OCI-M2 (cell line): Measurements from ENCODE around the gene OVOL1.

Experiments used
- DNase-seq: peaks from one replicate; lab custom pipeline; 2025; ENCODE audit not compliant: unreplicated experiment; lab: John Stamatoyannopoulos, UW

OVOL1 gene

DNA sequence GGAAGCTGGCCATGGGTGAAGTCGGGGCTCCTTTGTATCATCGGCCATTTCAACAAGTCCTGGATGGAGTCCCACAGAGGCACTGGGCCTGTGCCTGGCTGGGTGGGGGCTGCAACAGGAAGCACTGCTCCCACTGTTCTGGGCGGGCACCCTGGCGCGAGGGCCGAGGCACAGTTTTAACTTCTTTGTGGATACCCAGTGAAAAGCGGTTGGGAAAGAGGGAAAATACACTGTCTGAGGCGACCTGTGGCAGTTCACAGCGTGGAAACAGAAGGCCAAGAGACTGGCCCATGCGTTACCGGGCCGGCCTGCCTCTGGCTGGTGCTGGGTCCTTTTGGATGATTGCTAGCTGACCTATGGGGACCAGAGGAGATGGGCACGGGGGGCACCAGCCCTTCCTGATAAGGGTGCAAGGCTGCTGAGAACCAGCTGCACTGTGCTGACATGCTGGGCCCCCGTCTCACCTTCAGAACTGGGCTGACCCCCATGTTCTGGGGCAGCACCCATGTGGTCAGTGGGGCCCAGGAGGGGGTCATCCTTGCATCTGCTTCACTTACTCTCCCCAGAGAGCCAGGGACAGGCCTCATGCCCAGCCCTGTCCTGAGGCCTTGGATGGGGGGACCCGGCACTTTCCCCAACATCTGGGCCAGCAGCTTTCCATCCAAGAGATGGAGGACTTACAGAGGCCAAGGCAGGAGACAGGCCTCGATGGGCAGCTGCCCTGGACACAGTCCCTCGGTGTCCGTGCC lies 4.2 kb downstream of the OVOL1 start:
- DNase-seq: no peak

DNA sequence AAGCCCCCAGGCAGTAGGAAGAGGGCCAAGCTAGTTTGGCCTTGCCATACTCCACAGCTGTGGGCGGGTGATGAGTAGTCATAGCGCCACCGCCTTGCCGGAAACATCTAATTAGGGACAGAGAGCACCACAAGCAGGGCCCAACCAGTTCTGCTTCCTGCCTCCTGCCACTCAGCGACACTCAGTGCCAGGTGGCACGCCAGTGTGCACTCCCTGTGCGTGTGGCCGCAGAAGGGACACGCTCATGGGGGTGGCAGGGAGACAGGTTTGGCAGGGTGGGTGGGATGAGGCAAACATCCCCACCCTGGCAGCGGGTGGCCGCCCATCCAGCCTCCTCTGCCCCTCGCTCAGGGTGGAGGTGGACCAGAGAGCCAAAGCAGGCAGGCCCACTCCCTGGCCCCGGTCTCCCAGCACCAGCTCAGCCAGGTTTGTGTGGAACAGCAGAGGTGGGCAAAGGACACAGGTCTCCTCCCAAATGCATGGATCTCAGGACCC lies 4.9 kb downstream of the OVOL1 start:
- DNase-seq: no peak

DNA sequence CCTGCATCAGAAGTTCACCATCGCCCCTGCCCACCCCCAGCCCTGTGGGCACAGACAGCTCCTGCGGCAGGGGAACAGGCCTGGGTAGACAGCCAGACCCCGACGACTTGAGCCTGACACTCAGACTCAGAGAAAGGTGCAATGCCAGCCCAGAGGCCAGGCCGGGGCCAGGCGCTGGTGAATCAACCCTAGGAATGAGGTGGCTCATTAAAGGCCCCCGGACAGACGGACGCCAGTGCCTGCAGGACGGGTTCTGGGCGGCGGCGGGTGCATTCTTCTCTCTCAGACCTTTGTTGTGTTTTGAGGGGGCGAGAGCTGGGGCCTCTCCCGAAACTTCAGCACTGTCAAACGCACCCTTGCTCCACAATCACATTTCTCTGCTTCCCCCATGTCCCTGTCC lies 5.6 kb downstream of the OVOL1 start:
- no peak for DNase-seq

DNA sequence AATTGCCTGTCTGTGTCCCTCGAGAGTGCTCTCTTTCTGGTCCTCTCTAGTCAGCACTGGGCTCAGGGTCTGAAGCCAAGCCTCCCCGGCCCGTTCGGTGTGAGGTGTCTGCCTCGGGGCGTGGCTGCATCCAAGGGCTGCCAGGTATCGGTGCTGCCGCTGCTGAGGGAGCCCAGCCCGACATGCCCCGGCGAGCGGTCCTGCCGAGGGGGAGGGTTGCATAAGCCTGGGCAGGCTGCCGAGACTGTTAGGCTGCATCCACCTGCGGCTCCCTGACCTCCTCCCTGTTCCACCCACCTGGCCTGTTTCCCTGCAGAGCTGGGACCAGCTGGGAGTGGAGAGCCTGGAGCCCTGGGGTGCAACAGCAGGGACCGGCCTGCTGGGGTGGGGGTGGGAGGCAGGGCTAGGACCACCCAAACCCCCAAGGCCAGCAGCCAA lies 6.3 kb downstream of the OVOL1 start:
- DNase-seq: no peak

DNA sequence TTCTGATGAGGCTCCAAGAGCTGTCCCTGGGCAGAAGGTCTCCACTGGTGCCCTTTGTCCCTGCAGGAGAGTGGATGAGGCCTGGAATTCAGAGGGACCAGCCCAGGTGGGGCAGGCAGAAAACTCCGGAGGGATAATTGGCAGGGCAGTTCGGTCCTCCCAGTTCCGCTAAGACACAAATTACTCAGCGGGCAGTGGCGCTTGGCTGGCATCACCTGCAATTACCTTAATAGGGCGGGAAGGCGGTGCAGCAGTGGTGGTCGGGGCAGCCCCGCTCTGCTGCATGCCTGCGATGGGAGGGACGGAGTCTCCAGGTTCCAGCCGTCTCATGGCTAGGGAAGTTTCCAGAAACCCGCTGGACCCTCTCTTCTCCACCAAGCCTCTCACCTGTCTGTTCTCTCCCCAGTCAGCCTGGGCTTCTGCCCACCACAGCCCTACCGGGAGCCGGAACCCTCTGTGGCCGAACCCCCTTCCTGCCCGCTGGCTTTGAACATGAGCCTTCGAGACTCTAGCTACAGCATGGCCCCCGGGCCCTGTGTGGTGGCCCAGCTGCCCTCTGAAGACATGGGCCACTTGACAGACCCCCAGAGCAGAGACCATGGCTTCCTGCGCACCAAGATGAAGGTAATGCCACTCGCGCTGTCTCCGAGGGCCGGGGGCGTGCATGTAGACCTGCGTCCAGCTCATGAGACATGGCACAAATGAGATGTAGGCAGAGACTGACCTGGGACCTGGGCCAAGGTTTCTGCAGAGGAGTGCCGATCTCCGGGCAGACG lies 7.0 kb downstream of the OVOL1 start:
- no peak for DNase-seq

DNA sequence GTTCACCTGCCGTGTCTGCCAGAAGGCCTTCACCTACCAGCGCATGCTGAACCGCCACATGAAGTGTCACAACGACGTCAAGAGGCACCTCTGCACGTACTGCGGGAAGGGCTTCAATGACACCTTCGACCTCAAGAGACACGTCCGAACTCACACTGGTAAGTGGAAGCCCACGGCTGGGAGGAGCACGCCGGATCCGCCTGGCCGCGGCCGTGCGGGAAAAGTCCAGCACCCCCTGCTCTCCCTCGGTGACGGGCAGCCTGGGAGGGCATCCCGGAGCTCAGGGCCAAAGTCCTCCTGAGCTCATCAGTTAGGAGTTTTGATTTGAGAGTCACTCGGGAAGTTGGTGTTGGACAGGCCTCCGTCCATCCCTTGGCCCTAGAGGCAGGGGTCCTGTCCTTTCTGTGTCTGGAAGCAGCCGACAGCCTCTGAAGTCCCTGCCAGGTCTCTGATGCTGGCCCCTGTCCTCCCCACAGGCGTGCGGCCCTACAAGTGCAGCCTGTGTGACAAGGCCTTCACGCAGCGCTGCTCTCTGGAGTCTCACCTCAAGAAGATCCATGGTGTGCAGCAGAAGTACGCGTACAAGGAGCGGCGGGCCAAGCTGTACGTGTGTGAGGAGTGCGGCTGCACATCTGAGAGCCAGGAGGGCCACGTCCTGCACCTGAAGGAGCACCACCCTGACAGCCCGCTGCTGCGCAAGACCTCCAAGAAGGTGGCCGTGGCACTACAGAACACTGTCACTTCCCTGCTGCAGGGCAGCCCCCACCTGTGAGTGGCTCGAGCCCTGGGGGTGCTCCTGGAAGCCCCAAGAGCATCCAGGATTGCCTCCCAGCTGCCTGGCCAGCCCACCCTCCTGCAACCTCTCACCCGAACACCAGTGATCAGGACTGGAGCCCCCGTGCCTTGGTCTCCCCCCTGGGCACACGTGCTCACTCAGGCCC lies 8.0 kb downstream of the OVOL1 start:
- DNase-seq: no peak

DNA sequence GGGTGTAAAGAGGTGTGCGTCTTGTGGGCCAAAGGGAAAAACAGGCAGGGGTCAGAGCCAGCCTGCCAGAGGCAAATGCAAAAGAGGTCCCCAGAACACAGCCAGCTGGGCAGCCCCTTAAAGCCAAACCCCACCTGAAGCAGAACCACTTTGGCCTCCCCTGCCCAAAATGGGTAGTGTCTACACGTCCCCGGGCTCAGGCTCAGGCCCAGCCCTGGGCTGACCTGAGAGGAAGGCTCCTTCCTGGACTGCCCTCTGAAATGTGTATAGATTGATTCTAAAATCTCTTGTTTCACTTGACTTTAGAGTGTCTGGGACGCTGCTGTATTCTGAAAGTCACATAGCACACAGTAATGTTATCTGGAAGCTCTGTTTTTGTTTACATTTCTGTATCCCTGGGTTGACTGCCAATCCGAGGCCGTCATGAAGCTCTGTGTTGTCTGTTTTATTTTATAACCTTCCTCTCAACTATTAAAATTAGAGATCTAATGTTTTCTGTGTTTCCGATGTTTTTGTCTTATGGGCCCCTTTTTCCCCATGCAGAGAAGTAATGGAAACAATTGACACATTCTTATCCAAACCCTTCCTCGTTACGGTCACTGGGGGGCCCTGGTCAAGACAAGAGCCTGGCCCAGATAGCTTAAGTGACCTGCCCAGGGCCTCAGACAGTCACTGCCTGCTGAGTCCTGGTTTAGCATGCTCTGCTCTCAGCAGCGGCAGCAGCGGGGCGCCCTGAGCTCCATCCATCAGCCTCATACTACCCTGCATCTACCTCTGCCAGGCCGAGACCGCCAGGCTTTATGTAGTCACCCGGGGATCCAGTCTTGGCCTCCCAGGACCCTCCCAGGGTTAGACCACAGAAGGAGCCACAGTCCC lies 10.1 kb downstream of the OVOL1 start:
- no peak for DNase-seq

DNA sequence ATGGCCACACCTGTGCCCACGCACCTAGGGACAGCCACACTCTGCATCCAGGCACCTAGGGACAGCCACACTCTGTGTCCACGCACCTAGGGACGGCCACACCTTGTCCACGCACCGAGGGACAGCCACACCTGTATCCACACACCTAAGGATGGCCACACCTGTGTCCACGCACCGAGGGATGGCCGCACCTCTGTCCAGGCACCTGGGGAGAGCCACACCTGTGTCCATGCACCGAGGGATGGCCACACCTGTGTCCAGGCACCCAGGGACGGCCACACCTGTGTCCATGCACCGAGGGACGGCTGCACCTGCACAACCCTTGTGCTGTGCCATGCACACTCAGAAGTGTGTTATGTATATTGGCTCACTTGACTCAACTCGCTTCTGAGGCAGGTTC lies 10.8 kb downstream of the OVOL1 start:
- DNase-seq: no peak

DNA sequence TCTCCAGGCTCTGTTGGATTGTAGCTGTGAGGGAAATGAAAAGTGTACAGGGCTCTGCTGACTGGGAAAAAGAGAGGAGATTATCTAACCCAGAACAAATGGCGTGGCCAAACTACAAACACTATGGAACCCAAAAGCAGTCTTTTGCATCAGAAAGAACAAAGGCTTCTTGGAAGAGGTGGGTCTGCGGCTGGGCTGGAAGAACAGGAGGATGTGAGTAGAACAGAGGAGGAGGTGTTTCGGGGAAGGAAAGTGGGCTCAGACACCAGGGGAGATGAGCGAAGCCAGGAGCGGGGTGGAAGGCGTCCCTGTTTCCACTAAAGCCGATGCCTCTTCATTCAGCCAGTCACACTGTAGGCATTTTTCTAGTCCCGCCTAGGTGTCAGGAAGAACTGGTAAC lies 12.0 kb downstream of the OVOL1 start:
- DNase-seq: no peak

DNA sequence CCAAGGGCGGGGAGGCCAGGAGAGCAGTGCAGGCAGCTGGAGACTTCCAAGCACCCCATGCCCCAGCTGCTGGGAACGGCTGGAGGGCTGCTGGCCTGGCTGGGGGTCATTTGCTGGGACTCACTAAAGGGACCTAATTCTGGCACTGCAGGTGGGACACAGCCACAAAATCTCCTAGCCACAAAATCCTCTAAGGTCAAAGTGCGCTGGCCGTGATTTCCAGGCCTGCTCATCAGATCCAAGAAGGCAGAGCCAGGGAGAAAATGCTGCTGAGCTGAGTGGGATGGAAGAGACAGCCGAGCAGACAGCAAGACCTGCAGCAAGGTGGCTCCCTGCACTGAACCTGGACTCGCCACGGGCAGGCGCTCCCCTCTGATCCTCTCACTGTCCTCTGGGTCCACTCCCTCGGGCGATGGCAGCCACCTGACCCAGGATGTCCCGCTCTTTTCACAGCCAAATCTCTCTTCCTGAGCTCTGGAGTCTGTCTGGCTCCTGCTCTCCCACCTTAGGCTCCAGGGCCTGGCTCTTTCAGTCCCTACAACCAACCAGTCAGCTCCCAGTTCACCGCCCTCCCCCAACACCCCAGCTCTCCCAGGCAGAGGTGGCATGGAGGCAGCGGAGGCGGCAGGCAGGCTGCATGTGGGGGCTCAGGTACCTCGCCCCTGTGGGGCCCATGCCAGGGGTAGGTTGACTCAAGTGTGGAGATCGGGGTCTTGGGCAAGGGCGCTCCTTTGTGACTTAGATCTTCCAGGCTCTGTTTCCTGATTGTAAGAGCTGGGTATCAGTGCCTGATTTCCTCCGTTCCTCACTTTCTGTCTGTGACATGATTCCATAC lies 14.5 kb downstream of the OVOL1 start:
- no peak for DNase-seq

DNA sequence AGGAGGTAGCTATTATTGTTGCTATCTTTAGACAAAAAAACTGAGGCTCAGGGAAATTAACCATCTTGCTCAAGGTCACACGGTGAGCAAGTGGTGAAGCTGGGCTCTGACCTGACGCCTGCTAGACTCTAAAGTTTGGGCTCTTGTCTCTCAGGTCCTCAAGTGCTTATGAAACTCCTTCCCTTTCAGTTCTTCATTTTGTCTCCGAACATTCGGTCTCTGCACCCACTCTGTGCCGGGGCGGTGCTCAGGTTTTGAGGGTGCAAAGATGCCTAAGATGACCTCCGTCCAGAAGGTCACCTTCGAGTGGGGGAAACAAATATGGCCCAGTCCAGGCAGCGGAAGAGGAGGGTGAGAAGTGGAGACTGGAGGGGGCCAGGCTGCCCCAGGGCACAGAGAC lies 16.0 kb downstream of the OVOL1 start:
- DNase-seq: no peak

DNA sequence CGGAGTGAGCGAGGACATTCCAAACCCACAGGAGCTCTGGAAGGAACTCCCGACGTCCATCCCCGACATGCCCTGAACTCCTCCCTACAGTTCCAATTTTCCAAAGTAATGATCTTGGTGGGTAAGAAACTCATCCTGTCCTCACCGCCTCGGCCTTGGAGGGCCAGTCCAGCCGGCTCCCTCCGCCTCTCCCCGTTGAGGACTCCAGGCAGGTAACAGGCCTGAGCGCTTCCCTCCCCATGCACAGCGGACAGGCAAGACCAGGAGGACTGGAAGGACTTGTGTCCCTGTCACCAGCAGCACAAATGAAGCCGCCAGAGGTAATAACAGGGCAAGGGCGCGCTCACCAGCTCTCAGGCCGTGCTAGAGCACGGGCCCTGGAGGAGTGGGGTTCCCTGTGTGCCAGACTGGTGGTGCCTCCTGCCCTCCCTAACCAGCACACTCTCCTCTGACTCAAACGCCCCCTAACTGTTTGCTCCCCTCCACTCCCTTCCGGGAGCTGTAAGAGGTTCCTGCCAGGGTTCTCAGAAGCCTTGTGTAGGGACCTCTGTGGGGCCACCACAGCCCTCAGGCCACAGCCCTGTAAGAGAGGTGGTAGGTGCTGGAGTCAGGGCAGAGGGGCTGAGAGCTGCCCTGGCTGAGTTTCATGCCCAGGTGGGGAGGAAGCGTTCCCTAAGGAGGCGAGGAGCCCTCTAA lies 17.1 kb downstream of the OVOL1 start:
- DNase-seq: no peak

DNA sequence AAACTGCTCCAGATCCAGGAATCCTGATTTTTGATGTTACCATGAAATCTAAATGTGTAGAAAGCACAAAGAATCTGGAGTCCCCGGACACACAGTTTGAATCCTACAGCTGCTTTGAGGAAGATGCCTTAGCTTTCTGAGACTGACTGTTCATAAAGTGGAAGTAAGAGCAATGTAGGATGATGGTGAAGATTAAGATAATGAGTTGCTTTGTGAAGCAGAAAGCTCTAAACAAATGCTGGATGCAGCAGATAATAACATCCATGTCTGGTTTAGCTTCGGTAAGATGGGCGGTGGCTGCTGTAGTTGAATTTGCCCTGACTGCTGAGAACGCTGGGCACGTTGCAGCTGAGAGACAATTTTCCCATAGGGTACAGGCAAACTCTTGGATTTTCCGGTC lies 20.1 kb downstream of the OVOL1 start:
- DNase-seq: peak; percentile 22

DNA sequence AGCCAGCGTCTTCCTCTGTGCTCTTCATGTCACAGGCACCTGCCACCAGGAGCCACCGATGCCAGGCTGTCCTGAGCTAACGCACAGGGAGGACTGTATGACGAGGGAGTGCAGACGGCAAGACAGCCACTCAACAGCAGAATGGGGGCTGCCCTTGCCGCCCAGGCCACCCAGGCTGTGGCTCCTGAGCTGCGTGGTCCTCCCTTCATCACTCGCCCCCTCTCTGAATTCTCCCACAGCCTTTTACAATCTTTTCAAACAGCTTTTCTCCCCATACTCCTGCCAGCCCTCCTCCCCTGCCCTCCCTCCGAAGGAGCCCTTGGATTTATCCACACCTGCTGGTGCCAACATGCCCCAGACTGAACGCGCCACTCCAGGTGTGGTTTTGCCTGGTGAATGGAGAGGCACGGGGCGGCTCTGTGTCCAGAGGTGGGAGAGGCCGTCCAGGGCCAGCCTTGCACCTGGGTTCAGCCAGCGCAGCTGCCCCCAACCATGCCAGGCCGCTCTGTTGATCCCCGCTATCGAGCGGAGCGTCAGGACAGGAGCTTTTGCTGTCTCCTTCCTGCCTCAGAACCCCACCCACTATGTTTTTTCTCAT lies 22.0 kb downstream of the OVOL1 start:
- DNase-seq: no peak

DNA sequence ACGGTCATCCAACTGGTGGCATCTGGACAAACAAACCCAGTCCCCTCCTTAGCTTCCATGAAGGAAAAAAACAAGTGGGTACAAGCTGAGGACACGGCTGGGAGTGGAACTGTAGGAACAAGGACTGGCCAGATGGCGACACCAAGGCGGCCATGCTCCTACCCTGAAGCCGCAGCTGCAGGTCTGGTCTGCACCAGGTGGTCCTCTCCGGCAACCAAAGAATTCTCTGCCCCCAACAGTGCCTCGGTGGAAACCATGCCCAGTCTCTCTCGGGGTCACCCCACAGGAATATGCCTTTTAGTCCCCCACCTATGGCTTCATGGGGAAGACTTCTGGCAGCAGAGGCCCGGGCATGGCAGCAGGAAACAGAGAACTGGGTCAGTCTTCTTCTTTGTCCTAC lies 22.6 kb downstream of the OVOL1 start:
- DNase-seq: no peak

DNA sequence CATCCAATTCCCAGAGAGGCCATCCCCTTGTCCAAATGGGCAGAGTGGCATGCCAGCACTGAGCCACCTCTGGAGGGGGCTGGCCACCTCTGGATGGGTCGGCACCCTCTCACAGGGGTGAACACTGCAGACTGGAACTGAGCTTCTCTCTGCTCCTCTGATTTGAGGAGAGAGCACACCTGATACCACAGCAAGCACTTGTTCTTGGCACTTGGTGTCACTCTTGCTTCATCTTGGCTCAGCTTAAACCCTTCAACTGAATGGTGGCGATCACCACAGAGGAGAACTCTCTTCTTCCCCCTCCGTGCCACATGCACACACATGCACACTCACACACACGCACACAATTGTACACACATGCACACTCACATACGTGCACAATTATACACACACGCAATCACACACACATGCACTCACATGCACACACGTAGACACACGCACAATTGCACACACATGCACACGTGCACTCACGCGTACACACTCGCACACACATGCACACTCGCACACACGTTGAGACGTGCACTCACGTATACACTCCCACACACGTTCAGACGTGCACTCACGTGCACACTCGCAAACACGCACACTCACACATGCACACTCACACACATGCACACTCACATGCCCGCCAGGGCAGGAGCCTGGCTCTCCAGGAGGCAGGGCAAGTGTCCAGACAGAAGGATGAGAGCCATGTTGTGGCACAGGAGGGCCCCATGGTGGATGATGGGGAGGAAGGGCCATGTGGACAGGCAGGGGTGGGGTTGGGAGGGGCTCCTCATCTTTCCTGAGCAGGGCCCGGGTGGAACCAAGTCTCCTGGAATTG lies 23.4 kb downstream of the OVOL1 start:
- DNase-seq: no peak

DNA sequence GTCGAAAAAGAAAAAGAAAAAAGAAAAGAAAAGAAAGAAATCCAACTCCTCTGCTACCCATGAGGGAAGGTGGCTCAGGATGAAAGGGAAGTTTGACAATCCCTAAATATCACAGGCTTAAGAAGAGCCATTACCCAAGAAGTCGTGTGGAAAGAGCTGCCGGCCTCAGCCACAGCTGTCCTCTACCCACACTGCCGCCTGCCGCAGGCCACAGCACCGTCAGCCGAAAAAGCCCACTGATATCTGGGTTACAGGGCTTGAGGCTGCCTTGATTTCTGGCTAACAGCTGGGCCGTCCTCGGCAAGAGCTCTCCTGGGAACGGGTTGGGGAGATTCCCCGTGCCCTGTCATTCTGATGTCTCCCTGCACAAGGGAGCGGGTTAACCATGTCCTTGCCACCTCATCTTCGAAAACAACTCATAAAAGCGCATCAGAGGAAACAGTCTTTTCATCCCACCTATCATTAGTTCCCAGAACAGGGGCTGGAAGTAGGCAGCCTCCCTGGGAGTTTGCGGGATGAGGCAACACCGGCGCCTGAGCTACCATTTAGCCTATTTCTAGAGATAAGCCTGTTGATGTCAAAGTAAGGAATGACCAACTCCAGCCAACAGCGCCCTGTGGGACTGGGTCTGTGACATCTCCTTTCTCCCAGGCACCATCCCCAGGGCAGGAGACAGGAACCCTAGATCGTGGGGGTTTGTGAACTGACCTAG lies 25.1 kb downstream of the OVOL1 start:
- no peak for DNase-seq
